ENCODE data around the gene PLEKHG4B.

- TF ChIP-seq, protein P1, sequence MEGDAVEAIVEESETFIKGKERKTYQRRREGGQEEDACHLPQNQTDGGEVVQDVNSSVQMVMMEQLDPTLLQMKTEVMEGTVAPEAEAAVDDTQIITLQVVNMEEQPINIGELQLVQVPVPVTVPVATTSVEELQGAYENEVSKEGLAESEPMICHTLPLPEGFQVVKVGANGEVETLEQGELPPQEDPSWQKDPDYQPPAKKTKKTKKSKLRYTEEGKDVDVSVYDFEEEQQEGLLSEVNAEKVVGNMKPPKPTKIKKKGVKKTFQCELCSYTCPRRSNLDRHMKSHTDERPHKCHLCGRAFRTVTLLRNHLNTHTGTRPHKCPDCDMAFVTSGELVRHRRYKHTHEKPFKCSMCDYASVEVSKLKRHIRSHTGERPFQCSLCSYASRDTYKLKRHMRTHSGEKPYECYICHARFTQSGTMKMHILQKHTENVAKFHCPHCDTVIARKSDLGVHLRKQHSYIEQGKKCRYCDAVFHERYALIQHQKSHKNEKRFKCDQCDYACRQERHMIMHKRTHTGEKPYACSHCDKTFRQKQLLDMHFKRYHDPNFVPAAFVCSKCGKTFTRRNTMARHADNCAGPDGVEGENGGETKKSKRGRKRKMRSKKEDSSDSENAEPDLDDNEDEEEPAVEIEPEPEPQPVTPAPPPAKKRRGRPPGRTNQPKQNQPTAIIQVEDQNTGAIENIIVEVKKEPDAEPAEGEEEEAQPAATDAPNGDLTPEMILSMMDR (IDR thresholded peaks at IDR 0.05) = no peak
- no peak for TF ChIP-seq POLR2A (IDR thresholded peaks at IDR 0.05)
Measured at GRCh38 chr5:167982-168660, 76.2 kb downstream of the PLEKHG4B start.
